A673 (cell line): ENCODE data around the gene AP1S3. TPM values are rescaled to one million over a fixed set of nuclear protein-coding genes. Genes with fewer than 3 reads are reported as not detected.

Source experiments
- BruUV-seq: library from RNA; stranded (reverse); fragments of 400-500 nt; replicated peaks from 2 replicates; lab custom pipeline; 2021; lab: Mats Ljungman, UMichigan
- CTCF ChIA-PET: fragments of 300-600 bp; sonication (Branson Sonifier 250); formaldehyde crosslinking; loops from one replicate; lab custom pipeline; 2022; ENCODE audit warnings: antibody characterized with exemption; lab: Charles Lee
- POLR2A ChIA-PET: fragments of 300-600 bp; sonication (Branson Sonifier 250); formaldehyde crosslinking; loops from one replicate; lab custom pipeline; 2022; ENCODE audit warnings: antibody characterized with exemption; ENCODE audit not compliant: low non-redundant PET; lab: Charles Lee
- DNase-seq: peaks from one replicate; pipeline ENCODE4 v3.0.0-alpha.2; 2015; ENCODE audit warnings: low spot score
- H3K27ac ChIP-seq: fragments of 200-600 bp; sonication (generic); 2 replicates; pipeline ENCODE4 v1.5.1; 2016; ENCODE audit warnings: mixed run types, low read depth, mild to moderate bottlenecking, mixed read lengths, antibody characterized with exemption, low read length; ENCODE audit not compliant: poor library complexity, severe bottlenecking
- H3K27me3 ChIP-seq: fragments of 200-600 bp; sonication (generic); replicated peaks from 2 replicates; pipeline ENCODE4 v1.6.1; 2017; ENCODE audit warnings: mixed run types, low read depth, mild to moderate bottlenecking, mixed read lengths, antibody characterized with exemption, low read length; ENCODE audit not compliant: insufficient read depth, poor library complexity
- H3K36me3 ChIP-seq: fragments of 200-600 bp; sonication (generic); 2 replicates; pipeline ENCODE4 v1.6.1; 2016; ENCODE audit warnings: mixed run types, mild to moderate bottlenecking, mixed read lengths, antibody characterized with exemption, low read length; ENCODE audit not compliant: insufficient read depth, poor library complexity, severe bottlenecking
- H3K4me1 ChIP-seq: fragments of 200-600 bp; sonication (generic); 2 replicates; pipeline ENCODE4 v1.6.1; 2017; ENCODE audit warnings: mixed run types, mild to moderate bottlenecking, mixed read lengths, antibody characterized with exemption, low read length; ENCODE audit not compliant: insufficient read depth, poor library complexity, severe bottlenecking
- H3K4me3 ChIP-seq: fragments of 200-600 bp; sonication (generic); 2 replicates; pipeline ENCODE4 v1.5.1; 2016; ENCODE audit warnings: low read depth, mixed run types, mild to moderate bottlenecking, mixed read lengths, low read length; ENCODE audit not compliant: poor library complexity, severe bottlenecking
- H3K9me3 ChIP-seq: fragments of 200-600 bp; sonication (generic); 2 replicates; pipeline ENCODE4 v1.6.1; 2016; ENCODE audit warnings: mixed run types, low read depth, mild to moderate bottlenecking, mixed read lengths, antibody characterized with exemption, low read length; ENCODE audit not compliant: poor library complexity, severe bottlenecking
- CTCF ChIP-seq: fragments of 300-800, 200-600 bp; sonication (generic); conservative IDR thresholded peaks from 2 replicates; pipeline ENCODE4 v1.5.1; 2017; ENCODE audit warnings: low read depth, mild to moderate bottlenecking, antibody characterized with exemption, low read length, moderate library complexity, mixed read lengths
- EZH2 ChIP-seq: fragments of 200-600 bp; sonication (generic); IDR thresholded peaks from 2 replicates; pipeline ENCODE4 v1.6.1; 2017; ENCODE audit warnings: borderline replicate concordance, low read depth, mild to moderate bottlenecking, mixed read lengths, antibody characterized with exemption, low read length; ENCODE audit not compliant: poor library complexity, severe bottlenecking
- intact Hi-C: fragments of 100-400 bp; cut with micrococcal nuclease; formaldehyde crosslinking; loops from one replicate; pipeline ENCODE4 v1.10.0; 2022; ENCODE audit not compliant: unreplicated experiment
- total RNA-seq: library from RNA; stranded (reverse); gene quantifications from 2 replicates; pipeline ENCODE4 v1.2.3, GENCODE V29; 2021

The AP1S3 gene
- total RNA-seq, 1 experiment from 2014 or later: 23.0 TPM

DNA sequence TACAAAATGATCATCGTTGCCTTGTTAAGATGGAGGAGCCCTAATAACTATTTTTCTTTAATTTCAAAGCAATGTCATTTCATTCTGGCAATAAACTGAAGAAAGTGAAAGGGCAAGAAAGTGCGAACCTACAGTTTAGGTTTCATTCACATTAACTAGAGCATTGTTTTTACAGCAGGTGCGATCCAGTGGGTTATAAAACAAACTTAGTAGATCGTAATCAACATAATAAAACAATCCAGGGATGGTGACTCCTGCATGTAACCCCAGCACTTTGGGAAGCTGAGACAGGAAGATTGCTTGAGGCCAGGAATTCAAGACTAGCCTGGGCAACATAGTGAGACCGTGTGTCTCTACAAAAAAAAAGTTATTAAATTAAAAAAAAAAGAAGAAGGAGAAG lies 51.1 kb downstream of the AP1S3 start:
- BruUV-seq: no TSS peak
- ChIA-PET CTCF (no interaction called here), POLR2A (no interaction called here)
- H3K27me3 ChIP-seq: no peaks in the 10 kb centered on the region
- no peak for DNase-seq
- no peak overlapping the region for H3K27ac ChIP-seq
- H3K36me3 ChIP-seq: no peaks in the 10 kb centered on the region
- H3K9me3 ChIP-seq: no peaks in the 10 kb centered on the region
- intact Hi-C loops: no loop called here
- H3K4me3 ChIP-seq: no peak overlapping the region
- peaks cover 4% of the 10 kb centered on the region for H3K4me1 ChIP-seq
- TF ChIP-seq CTCF: no peak
- no peak for TF ChIP-seq EZH2

GRCh38 chr2:223784221-223784772 lies 53.1 kb downstream of the AP1S3 start:
- no peak for DNase-seq
- POLR2A ChIA-PET: no interaction called here

DNA sequence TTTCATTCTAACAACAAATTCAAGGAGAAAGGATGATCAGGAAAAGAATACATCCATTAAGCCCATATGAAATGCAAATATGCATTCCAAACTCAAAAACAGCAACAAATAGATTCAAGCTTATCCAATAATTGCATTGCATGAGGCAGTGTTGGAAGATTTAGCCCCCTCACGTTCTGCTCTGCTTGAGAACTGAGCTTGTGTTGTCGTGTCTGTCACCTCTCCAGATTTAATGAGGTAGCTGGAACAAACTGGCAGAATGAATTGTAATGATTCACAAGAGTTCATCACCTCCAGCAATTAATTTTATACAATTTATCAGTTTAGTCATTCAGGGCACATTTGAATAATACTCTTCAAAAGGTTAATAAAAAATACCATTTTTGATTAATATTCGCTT lies 54.8 kb downstream of the AP1S3 start:
- no peak for DNase-seq
- intact Hi-C loops: no loop called here
- POLR2A ChIA-PET: no interaction called here

More at GRCh38 chr2:223784221-223784772, 53.1 kb downstream of the AP1S3 start:
- no TSS peak for BruUV-seq
- no peaks in the 10 kb centered on the region for H3K9me3 ChIP-seq
- CTCF ChIA-PET: no interaction called here
- H3K27me3 ChIP-seq: no peaks in the 10 kb centered on the region
- no peak overlapping the region for H3K27ac ChIP-seq
- TF ChIP-seq EZH2 (no peak), CTCF (no peak)
- no peak overlapping the region for H3K4me3 ChIP-seq
- no peaks in the 10 kb centered on the region for H3K36me3 ChIP-seq
- peaks cover 4% of the 10 kb centered on the region for H3K4me1 ChIP-seq
- intact Hi-C loops: no loop called here

More for the DNA sequence above, 54.8 kb downstream of the AP1S3 start:
- peaks cover 4% of the 10 kb centered on the region for H3K4me1 ChIP-seq
- H3K27me3 ChIP-seq: no peaks in the 10 kb centered on the region
- no peak for TF ChIP-seq EZH2
- TF ChIP-seq CTCF: no peak
- no peak overlapping the region for H3K4me3 ChIP-seq
- CTCF ChIA-PET: no interaction called here
- H3K36me3 ChIP-seq: no peaks in the 10 kb centered on the region
- H3K27ac ChIP-seq: no peak overlapping the region
- H3K9me3 ChIP-seq: no peaks in the 10 kb centered on the region
- BruUV-seq: no TSS peak
